OCI-LY1 (cell line): ENCODE data around the gene KCNIP3.

Source experiments
- EZH2 ChIP-seq: fragments of 200-600 bp; sonication (generic), shearing (Covaris generic); IDR thresholded peaks from 2 replicates; pipeline ENCODE4 v1.8.0; 2017; ENCODE audit warnings: borderline replicate concordance, mixed run types, mild to moderate bottlenecking, antibody characterized with exemption, low read length, moderate library complexity, mixed read lengths
- TF ChIP-seq, protein P1 (sequence below): fragments of 200-600 bp; sonication (generic), shearing (Covaris generic); IDR thresholded peaks from 2 replicates; pipeline ENCODE4 v1.5.1; 2017; ENCODE audit warnings: mild to moderate bottlenecking, antibody characterized with exemption, low read length, moderate library complexity, mixed read lengths

DNA sequence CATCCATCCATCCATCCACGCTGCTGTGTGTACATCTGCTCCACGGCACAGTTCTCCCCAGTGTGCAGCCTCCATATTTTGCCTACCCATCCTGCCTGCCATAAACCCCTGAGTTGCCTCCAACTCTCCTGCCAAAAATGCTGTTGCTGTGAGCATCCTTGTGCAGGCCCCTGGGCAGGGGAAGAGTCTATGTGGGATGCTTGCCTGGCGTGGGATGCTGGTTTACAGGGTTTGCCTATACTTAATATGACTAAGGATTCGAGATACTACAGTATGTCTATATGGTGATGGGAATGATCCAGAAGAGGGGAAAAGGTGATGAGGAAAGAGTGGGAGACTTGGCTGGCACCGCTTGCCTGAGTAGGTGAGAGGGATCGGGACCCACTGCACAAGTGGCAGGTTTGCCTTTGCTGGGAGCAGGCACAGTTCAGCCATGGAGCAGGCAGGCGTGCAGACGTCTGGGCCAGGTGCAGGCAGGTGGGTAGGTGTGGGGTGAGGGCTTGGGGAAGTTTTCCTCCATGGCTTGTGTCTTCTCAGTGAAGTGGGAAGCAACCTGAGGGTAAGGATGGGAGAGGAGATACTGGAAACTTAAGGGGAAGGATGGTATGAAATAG lies 75.2 kb downstream of the KCNIP3 start:
- TF ChIP-seq, protein P1, sequence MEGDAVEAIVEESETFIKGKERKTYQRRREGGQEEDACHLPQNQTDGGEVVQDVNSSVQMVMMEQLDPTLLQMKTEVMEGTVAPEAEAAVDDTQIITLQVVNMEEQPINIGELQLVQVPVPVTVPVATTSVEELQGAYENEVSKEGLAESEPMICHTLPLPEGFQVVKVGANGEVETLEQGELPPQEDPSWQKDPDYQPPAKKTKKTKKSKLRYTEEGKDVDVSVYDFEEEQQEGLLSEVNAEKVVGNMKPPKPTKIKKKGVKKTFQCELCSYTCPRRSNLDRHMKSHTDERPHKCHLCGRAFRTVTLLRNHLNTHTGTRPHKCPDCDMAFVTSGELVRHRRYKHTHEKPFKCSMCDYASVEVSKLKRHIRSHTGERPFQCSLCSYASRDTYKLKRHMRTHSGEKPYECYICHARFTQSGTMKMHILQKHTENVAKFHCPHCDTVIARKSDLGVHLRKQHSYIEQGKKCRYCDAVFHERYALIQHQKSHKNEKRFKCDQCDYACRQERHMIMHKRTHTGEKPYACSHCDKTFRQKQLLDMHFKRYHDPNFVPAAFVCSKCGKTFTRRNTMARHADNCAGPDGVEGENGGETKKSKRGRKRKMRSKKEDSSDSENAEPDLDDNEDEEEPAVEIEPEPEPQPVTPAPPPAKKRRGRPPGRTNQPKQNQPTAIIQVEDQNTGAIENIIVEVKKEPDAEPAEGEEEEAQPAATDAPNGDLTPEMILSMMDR, result no peak
- TF ChIP-seq EZH2, result no peak
